K562 (cell line): ENCODE results near the gene SDF4. TPM values are rescaled to one million over a fixed set of nuclear protein-coding genes. Genes with fewer than 3 reads are reported as not detected.

Source experiments
- CHD4 ChIP-seq: fragments of 200-600 bp; sonication (generic); IDR thresholded peaks from 3 replicates; pipeline ENCODE4 v1.6.1; 2012; ENCODE audit warnings: low read depth, mild to moderate bottlenecking, mixed read lengths, low read length, inconsistent platforms; ENCODE audit not compliant: insufficient read depth, insufficient replicate concordance, poor library complexity, severe bottlenecking
- EGR1 ChIP-seq: fragments of 450-650 bp; conservative IDR thresholded peaks from 2 replicates; pipeline ENCODE4 v1.6.1; 2017; ENCODE audit warnings: mild to moderate bottlenecking
- EWSR1 ChIP-seq: fragments of 450-650 bp; IDR thresholded peaks from 2 replicates; pipeline ENCODE4 v1.6.1; 2018; ENCODE audit warnings: borderline replicate concordance, mild to moderate bottlenecking, low read depth, moderate library complexity; ENCODE audit not compliant: partially characterized antibody
- GTF2E2 ChIP-seq: fragments of 200-800 bp; sonication (Bioruptor generic); IDR thresholded peaks from 2 replicates; pipeline ENCODE4 v1.6.1; 2016; ENCODE audit warnings: missing genetic modification characterization, missing compliant biosample characterization
- HLTF ChIP-seq: fragments of 450-650 bp; IDR thresholded peaks from 2 replicates; pipeline ENCODE4 v1.6.1; 2016
- HNRNPK ChIP-seq: fragments of 200-400 bp; formaldehyde crosslinking; IDR thresholded peaks from one replicate; pipeline ENCODE4 v1.6.1; 2018; ENCODE audit warnings: mild to moderate bottlenecking, low read depth, low read length; ENCODE audit not compliant: poor library complexity, severe bottlenecking
- MED1 ChIP-seq: sonication (generic); formaldehyde crosslinking; IDR thresholded peaks from 2 replicates; pipeline ENCODE4 v1.8.1; 2023; ENCODE audit warnings: missing genetic modification reagents, borderline replicate concordance
- MYBL2 ChIP-seq, 2 experiments: fragments of 450-650 bp in 1 of 2; sonication (generic) in 1 of 2; formaldehyde crosslinking in 1 of 2; IDR thresholded peaks; 2 replicates each; pipeline versions ENCODE4 v1.6.1 to v1.8.1; 2017 to 2022; ENCODE audit warnings: borderline replicate concordance in 1 of 2, inconsistent platforms in 1 of 2, low read depth in 1 of 2, mild to moderate bottlenecking in 1 of 2, missing genetic modification reagents in 1 of 2, moderate library complexity in 1 of 2
- SMARCA4 ChIP-seq: fragments of 450-650 bp; IDR thresholded peaks from 2 replicates; pipeline ENCODE4 v1.6.1; 2016
- SP1 ChIP-seq: sonication (generic); formaldehyde crosslinking; IDR thresholded peaks from 2 replicates; pipeline ENCODE4 v1.8.1; 2022; ENCODE audit warnings: mild to moderate bottlenecking, missing genetic modification reagents
- TCF7 ChIP-seq: sonication (generic); IDR thresholded peaks from 2 replicates; pipeline ENCODE4 v1.6.1; 2016; ENCODE audit warnings: antibody characterized with exemption, borderline replicate concordance
- ZNF239 ChIP-seq: fragments of 250-450 bp; sonication (Bioruptor Pico); IDR thresholded peaks from 2 replicates; pipeline ENCODE4 v1.4.0; 2020; ENCODE audit warnings: mild to moderate bottlenecking
- polyA plus RNA-seq, 8 experiments: library from polyadenylated mRNA; depleted of rRNA in 4 of 8; stranded (reverse) in 5 of 8; unstranded in 3 of 8; fragments of >200 nt; fragmentation: Nextera tagmentation in 2 of 8; fragmentation: Illumina TruSeq in 1 of 8; extraction: Ambion mirVana in 2 of 8; extraction: Trizol in 1 of 8; gene quantifications; 2 replicates each; pipeline versions ENCODE4 v1.2.1 to v1.2.3, GENCODE V29; 2011 to 2014; ENCODE audit warnings: inconsistent platforms in 1 of 8, missing spikeins in 1 of 8
- total RNA-seq, 7 experiments: library from RNA; depleted of rRNA in 6 of 7; stranded (reverse); fragments of >200 nt in 6 of 7; fragmentation: Illumina TruSeq in 2 of 7; extraction: Trizol in 2 of 7; gene quantifications; 2 replicates each; pipeline versions ENCODE4 v1.2.1 to v1.2.3, GENCODE V29; 2011 to 2021; ENCODE audit warnings: low replicate concordance in 1 of 7
- TF ChIP-seq, protein P1 (sequence below), 2 experiments: fragments of 450-650 bp in 1 of 2; sonication (generic) in 1 of 2; formaldehyde crosslinking in 1 of 2; IDR thresholded peaks; 2 replicates each; pipeline versions ENCODE4 v1.7.1 to v1.9.0; 2016 to 2022; ENCODE audit warnings: inconsistent platforms in 1 of 2, mild to moderate bottlenecking in 1 of 2, missing genetic modification reagents in 1 of 2
- TF ChIP-seq, protein P2 (sequence below), 2 experiments: fragments of 450-650 bp; conservative IDR thresholded peaks; 2 replicates each; pipeline ENCODE4 v1.6.1; 2017; ENCODE audit warnings: mild to moderate bottlenecking in 2 of 2, moderate library complexity in 2 of 2

The SDF4 gene
- total and polyA plus RNA-seq, 9 of the 15 experiments (the other 6 are each of a cell fraction or from before 2014, with no cell fraction given) = 0.35 to 160 (median 65.2) TPM

DNA sequence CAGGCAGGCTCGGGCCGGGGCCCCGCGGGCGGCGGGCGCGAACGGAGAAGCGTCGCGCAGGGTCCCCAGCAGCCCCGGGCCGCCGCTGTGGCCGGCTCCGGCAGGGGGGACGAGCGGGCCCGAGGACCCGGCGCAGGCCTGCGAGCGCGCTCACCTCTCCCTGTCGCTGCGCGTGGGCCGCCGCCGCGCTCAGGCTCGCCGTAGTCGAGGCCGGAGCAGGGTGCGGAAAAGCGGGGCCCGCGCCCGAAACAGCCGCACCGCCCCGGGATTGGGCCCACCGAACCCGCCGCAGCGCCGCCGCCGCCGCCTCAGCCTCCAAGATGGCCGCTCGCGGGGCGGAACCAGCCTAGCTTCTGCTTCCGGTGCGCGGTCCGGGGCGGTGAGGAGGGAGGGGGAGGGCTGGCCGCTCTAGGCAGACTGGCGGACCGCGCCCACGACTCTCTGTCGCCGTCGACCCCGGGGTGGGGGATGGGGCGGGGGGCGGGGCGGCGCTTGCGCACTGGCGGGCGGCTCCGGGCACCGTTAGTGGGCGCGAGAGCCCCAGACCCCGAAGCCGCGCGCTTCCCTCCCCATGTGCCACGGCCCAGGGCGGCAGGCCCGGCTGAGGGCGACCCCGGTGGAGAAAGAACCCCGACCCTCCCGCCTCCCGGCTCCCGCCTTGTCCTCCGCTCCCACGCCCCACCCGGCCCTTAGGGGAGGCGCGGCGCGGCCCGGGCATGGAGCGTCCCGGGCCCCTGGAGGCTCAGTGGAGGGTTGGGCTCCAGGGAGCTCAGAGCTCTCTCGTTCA lies 41.9 kb upstream of the SDF4 start, which contains the start of gene UBE2J2 (continued):
- TF ChIP-seq CHD4 = no peak
- TF ChIP-seq, protein P1, sequence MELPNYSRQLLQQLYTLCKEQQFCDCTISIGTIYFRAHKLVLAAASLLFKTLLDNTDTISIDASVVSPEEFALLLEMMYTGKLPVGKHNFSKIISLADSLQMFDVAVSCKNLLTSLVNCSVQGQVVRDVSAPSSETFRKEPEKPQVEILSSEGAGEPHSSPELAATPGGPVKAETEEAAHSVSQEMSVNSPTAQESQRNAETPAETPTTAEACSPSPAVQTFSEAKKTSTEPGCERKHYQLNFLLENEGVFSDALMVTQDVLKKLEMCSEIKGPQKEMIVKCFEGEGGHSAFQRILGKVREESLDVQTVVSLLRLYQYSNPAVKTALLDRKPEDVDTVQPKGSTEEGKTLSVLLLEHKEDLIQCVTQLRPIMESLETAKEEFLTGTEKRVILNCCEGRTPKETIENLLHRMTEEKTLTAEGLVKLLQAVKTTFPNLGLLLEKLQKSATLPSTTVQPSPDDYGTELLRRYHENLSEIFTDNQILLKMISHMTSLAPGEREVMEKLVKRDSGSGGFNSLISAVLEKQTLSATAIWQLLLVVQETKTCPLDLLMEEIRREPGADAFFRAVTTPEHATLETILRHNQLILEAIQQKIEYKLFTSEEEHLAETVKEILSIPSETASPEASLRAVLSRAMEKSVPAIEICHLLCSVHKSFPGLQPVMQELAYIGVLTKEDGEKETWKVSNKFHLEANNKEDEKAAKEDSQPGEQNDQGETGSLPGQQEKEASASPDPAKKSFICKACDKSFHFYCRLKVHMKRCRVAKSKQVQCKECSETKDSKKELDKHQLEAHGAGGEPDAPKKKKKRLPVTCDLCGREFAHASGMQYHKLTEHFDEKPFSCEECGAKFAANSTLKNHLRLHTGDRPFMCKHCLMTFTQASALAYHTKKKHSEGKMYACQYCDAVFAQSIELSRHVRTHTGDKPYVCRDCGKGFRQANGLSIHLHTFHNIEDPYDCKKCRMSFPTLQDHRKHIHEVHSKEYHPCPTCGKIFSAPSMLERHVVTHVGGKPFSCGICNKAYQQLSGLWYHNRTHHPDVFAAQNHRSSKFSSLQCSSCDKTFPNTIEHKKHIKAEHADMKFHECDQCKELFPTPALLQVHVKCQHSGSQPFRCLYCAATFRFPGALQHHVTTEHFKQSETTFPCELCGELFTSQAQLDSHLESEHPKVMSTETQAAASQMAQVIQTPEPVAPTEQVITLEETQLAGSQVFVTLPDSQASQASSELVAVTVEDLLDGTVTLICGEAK (IDR thresholded peaks at IDR 0.05) = peak; percentile 95
- TF ChIP-seq, protein P1 (CRISPR knock-in tag; IDR thresholded peaks at IDR 0.05) = no peak
- 0 out of 2 replicates have a peak, but pooled peaks have one; percentile 13 for TF ChIP-seq HLTF
- TF ChIP-seq GTF2E2 (tag) = peak; percentile 60; the same call in 1 of the 2 replicates
- no peak for TF ChIP-seq EWSR1
- TF ChIP-seq SP1 (CRISPR knock-in tag) = peak; percentile 60
- TF ChIP-seq HNRNPK = no peak
- TF ChIP-seq, protein P2, sequence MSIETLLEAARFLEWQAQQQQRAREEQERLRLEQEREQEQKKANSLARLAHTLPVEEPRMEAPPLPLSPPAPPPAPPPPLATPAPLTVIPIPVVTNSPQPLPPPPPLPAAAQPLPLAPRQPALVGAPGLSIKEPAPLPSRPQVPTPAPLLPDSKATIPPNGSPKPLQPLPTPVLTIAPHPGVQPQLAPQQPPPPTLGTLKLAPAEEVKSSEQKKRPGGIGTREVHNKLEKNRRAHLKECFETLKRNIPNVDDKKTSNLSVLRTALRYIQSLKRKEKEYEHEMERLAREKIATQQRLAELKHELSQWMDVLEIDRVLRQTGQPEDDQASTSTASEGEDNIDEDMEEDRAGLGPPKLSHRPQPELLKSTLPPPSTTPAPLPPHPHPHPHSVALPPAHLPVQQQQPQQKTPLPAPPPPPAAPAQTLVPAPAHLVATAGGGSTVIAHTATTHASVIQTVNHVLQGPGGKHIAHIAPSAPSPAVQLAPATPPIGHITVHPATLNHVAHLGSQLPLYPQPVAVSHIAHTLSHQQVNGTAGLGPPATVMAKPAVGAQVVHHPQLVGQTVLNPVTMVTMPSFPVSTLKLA (conservative IDR thresholded peaks at IDR 0.05) = peak in 1 of 2 experiments; percentile 54; a peak in 2 of 4 replicates
- no peak for TF ChIP-seq SMARCA4
- 0 out of 2 replicates have a peak, but pooled peaks have one; percentile 16 for TF ChIP-seq ZNF239 (CRISPR knock-in tag)
- 0 out of 2 replicates have a peak, but pooled peaks have one; percentile 60 for TF ChIP-seq TCF7
- no peak for TF ChIP-seq MED1
- peak; percentile 67 for TF ChIP-seq EGR1
- no peak for TF ChIP-seq MYBL2 (IDR thresholded peaks at IDR 0.05; ENCODE audit: low read depth)
- no peak for TF ChIP-seq MYBL2 (CRISPR knock-in tag; IDR thresholded peaks at IDR 0.05; ENCODE audit: borderline replicate concordance)
